GM18508 (cell line): ENCODE results near the gene ZNF648.
"Not testable (repeated sequence)": the region's sequence is repeated elsewhere in the genome, so short reads cannot be mapped to it uniquely, and the experiment has no call there.

Experiments used
- ATAC-seq: cut with Tn5 transposase; IDR thresholded peaks from one replicate; pipeline ENCODE4 v1.9.1; 2021; ENCODE audit warnings: moderate number of reproducible peaks; ENCODE audit not compliant: insufficient read depth, unreplicated experiment

Gene ZNF648

DNA sequence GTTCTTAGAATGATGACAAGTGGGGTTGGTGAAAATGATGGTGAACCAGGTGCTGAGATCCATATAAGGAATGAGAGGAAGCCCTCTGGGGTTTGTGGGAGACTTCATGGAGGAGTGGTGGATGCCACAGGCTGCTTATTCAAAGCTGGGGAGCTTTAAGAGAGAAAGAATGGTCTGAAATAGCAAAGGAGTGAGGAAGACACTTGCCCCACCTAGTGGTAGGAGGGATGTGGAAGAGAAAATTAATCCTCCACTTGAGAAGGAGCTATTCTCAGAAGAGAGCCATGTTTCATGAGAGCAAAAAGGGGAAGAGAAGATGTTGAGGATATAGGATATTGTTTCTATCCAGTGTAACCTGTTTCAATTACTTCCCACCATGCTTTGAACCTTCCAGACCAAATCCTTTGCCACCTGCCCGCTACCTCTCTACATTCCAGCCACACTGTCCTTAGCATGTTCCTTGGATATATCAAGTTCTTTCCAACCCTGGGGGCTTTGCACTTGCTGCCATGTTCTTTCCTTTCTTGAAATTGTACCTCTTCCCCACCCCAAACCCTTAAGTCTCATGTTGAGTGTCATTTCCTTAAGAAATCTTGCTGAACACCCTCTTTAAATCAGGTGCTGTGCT lies 19.6 kb upstream of the ZNF648 start:
- ATAC-seq, result no peak

DNA sequence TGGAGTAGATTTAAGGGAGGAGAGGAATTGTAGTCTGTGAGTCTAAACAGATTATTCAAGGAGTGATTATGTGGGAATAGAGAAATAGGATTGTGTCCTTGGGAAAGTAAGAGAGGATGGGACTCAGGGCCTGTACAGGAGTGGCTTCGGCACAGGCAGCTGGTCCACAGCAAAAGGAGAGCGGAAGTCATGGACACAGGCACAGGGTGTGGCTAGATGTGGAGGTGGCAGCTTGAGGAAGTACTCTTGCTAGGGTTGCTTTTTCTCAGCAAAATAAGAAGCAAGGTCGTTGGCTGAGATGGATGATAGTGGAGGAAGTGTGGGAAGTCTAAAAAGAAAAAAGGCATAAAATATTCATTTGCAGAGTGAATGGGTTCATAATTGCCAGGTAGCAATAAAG lies 18.5 kb upstream of the ZNF648 start:
- ATAC-seq, result no peak

DNA sequence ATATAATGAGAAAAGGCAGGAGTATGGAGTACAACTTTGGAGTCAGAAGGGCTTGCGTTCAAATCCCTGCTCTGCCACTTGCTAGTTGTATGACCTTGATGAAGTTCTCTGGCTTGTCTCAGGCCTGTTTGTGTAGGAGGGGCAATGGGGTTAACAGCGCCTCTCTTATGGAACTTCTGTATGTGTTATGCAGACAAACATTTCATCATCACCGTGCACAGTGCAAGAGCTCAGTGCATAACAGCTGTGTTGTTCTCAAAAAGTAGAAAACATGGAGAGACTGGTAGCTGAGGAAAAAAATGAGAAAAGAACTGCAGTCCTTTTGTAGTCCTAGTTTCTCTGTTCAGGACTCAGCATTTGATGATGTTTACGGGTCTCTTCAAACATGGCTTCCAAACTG lies 10.4 kb upstream of the ZNF648 start:
- ATAC-seq, result no peak

- ATAC-seq, result no peak
These were observed 7.5 kb upstream of the ZNF648 start for GRCh38 chr1:182069028-182069466.

GRCh38 chr1:182066934-182067333 lies 5.4 kb upstream of the ZNF648 start:
- no peak for ATAC-seq

GRCh38 chr1:182065126-182065845 lies 3.8 kb upstream of the ZNF648 start:
- ATAC-seq, result no peak

DNA sequence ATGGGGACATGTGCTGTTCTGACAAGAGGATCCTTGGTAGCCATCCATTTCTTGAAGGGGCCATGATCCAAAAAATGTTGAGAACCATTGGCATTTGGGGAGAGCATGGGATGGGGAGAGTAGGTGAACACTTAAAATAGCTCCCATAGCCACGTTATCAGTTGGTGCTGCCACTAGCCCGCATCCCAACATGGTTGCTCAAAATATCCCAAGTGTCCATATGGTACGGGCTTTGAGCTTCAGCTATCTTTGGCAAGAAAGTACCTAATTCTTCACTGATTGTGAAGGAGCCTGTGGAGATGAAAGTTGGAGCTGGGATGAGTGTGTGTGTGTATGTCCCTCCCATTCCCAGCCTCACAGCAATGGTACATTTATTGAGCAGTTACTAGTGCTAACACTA lies 3.1 kb upstream of the ZNF648 start:
- no peak for ATAC-seq

DNA sequence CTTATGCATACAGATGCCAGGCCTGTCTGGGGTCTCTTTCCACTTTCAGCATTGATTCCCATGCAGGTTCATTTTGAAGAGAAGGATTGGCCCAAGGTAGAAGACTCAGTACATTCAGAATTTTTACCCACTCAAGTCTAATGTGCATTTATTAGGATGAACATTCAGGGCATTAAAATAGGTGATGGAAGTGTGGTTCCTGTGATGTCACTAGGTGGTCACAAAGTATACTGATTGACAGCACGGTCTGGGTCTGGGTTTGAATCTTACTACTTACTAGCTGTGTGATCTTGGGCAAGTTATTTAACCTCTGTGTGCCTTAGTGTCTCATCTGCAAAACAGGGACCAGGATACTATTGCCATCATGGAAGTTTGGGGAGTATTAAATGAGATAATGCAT lies 711 bp upstream of the ZNF648 start:
- no peak for ATAC-seq

DNA sequence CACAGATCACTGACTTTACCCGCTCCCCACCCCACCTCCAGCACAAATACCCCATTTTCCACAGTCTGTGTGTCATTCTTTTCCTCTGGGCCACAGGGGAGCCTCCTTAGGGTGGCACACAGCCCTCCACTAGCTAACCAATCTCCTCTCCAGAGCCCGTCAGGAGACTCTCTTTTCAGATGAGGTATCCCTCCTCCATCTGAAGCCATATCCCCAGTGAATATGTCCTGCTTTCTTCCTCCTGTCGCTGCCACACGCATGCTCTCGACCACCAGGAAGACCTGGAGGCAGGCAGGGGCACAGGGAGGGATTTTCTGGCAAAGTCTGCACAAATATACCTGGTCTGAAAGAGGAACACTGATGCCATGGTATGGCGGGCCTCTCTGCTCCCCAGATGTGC lies 635 bp downstream of the ZNF648 start:
- ATAC-seq, result no peak

DNA sequence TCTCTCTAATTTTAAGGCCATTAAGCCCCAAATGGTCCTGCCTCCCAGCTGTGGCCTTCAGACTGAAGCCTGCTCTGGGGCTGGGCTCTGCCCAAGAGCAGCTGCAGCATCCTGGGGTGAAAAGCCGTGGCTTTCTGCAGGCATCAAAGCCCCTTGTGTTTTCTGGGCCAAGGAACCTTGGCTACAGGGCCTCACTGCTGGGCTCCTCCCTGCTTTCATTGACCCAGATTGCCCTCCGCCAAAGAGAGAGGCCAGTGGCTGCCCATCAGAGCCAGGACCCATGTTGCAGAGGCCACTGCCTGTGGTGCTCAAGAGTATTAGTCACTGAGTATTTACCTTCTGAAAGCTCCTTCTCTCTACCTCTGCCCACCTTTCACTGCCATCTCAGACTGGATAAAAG lies 1.6 kb downstream of the ZNF648 start:
- no peak for ATAC-seq

GRCh38 chr1:182056601-182057366 lies 4.7 kb downstream of the ZNF648 start:
- no peak for ATAC-seq

- no peak for ATAC-seq
These were observed 6.7 kb downstream of the ZNF648 start for GRCh38 chr1:182054698-182055326.

DNA sequence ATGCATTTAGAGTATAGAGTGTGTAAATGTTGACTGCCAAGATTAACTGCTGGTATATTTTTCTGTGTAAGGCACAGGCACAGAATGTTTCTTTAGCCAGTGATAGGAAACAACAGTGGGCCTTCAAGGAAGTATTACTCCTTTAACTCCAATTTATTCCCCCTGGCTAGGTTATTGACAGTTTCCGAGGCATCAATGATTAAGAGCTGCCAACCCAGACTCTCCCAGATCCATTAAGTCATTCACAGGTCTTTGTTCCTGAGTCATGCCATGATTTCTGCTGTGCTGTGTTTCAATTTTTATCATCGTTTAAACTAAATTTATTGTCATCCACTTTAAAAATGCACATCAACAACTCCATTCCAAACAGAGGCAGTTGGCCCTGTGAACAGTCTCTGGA lies 9.2 kb downstream of the ZNF648 start:
- ATAC-seq, result no peak

- no peak for ATAC-seq
These were observed 9.6 kb downstream of the ZNF648 start for GRCh38 chr1:182051938-182052337.

DNA sequence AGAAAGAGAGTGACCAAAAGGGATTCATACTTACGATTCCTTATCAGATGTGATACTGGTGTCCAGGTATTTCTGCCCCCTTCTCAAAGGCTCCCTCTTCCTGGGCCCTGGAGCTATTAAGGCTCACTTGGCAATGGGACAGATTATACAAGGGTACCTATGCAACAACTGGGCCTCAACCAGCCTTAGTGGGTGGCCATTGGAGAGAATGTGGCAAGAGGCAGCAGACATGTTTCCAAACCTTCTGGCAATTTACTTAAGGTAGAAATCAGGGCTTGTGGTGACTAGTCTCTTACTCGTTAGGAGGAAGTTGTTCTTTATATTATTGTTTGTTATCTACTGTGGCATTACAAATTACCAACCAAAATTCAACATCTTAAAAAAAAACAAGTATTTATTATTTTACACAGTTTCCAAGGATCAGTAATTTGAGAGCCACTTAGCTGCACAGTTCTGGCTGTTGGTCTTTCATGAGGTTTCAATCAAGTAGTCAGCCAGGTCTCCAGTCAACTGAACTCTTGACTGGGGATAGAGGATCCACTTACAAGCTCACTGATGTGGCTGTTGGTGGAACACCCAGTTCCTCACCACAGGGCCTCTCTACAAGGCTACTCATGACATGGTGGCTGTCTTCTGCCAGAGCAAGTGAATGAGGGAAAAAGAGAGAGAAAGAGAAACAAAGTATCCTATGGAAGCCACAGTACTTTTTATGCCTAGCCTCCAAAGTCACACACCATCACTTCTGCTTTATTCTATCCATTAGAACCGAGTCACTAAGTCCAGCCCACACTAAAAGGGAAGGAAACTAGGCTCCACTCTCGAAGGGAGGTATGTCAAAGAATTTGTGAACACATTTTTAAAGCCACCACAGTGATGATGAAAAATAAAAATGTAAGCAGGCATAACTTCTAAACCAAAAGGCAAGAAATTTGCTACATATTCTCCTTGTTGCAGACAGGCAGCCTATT lies 10.7 kb downstream of the ZNF648 start:
- ATAC-seq, result no peak

DNA sequence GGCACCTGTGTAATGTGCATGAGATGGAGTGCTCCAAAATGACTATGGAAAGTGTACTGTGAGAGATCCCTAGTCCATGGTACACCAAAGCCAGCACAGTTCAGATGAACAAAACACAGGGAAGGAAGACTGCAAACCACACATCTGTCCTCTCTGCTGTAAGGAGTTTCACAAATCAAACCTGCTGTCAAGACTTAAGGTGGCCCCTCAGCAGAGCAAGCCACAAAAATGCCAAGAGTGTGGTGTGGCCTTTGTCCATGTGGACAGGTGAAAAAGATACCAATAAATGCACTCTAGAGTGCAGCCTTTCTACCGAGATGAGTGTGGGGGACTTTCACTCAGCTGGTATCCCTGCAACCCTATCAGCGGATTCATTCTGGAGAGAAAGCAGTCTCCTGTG lies 12.9 kb downstream of the ZNF648 start:
- ATAC-seq, result no peak

- no peak for ATAC-seq
These were observed 14.7 kb downstream of the ZNF648 start for GRCh38 chr1:182046763-182047162.

GRCh38 chr1:182045481-182045880 lies 16.0 kb downstream of the ZNF648 start:
- not testable (repeated sequence) for ATAC-seq

GRCh38 chr1:182041615-182042014 lies 19.9 kb downstream of the ZNF648 start:
- no peak for ATAC-seq

- no peak for ATAC-seq
These were observed 23.3 kb downstream of the ZNF648 start for GRCh38 chr1:182038220-182038619.
